Transverse colon (tissue), 3 donors: ENCODE data around the gene MRGPRE.

Experiments
- CTCF ChIP-seq, 5 experiments: fragments of 200-600 bp in 3 of 5; fragments of 450-650 bp in 2 of 5; sonication (generic) in 3 of 5; IDR thresholded peaks; 1 replicate in 2 of 5; 2 replicates in 3 of 5; pipeline ENCODE4 v1.5.1; 2016 to 2017; ENCODE audit warnings: antibody characterized with exemption in 5 of 5, inconsistent platforms in 3 of 5, mild to moderate bottlenecking in 2 of 5, moderate library complexity in 1 of 5
- EP300 ChIP-seq: sonication (generic); formaldehyde crosslinking; IDR thresholded peaks from one replicate; pipeline ENCODE4 v1.6.1; 2017; ENCODE audit warnings: antibody characterized with exemption, low read depth
- POLR2A ChIP-seq: fragments of 450-650 bp; IDR thresholded peaks from one replicate; pipeline ENCODE4 v1.6.1; 2016; ENCODE audit warnings: antibody characterized with exemption, mild to moderate bottlenecking, moderate library complexity

DNA sequence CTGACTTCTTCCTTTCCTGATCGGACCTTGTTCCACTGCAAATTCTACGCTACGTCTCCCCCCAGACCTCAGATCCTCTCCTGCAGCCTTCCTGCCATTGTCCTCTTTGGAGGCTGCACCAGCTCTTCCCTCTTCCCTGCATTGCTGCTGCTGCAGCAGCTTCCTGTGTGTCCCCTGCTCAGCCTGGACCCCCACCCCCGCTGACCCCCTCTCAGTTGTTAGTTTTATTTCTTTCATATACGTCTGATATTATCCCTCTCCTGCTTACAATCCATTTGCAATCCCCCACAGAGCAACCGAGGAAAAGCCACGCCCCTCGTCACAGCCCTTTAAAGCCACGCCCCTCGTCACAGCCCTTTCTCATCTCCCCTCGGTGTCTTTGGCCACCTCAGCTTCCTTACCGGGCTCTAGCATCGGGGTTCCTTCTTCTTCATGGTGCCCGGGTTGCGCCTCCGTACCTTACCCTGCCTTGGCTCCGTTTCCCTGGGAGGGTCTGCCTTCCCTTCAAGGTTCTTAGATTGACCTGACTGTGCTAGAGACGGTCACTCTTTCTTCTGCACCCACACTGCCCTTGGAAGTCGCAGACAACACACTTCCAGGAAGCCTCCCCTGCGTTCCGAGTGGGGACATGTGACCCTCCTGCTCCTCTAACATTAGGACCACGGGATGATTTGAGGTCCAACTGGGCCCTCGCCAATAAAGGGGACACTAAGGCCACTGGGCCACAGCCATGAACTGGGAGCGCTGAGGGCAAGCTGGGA is 18.4 kb downstream of the MRGPRE start:
- no peak for TF ChIP-seq CTCF (IDR thresholded peaks at IDR 0.05)
- no peak for TF ChIP-seq POLR2A
- TF ChIP-seq EP300: no peak
